ENCODE data around the gene UBL4A. TPM values are rescaled to one million over a fixed set of nuclear protein-coding genes. Genes with fewer than 3 reads are reported as not detected.

The UBL4A gene
- total and polyA plus RNA-seq, 9 of the 15 experiments (the other 6 are each of a cell fraction or from before 2014, with no cell fraction given): 15.2 to 140 (median 100) TPM

DNA sequence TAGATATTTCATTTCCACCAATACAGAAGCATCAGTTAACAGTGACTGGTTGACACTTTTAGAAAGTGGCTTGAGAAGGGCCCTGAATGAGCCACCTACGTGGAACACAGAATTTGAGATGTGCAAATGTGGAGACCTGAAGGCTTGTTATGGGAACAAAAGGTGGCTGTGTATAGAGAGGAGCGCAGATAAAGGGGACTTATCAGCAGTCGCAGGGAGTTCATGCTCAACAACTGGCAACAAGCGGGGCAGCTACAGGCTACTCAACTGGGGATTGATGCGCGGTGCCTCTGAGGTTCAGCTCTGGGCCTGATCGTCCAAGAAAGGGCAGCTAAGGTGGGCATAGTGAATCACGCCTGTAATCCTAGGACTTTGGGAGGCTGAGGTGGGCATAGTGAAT is 33.0 kb upstream of the UBL4A start (continued):
- TF ChIP-seq BMI1 (IDR thresholded peaks at IDR 0.05; ENCODE audit: low read length) (no peak), MAFK (IDR thresholded peaks at IDR 0.05; ENCODE audit: low read length) (no peak), FOXP1 (CRISPR knock-in tag; IDR thresholded peaks at IDR 0.05) (no peak), PHB (CRISPR knock-in tag; IDR thresholded peaks at IDR 0.05) (no peak), ARID1B (IDR thresholded peaks at IDR 0.05) (peak; percentile 38; the same call in 1 of the 2 replicates), TCF3 (CRISPR knock-in tag; IDR thresholded peaks at IDR 0.05) (peak; percentile 40; the same call in 1 of the 2 replicates), SMAD3 (CRISPR knock-in tag; conservative IDR thresholded peaks at IDR 0.05) (no peak), SOX6 (IDR thresholded peaks at IDR 0.05) (peak; percentile 60), FUS (optimal IDR thresholded peaks at IDR 0.05; ENCODE audit: low read depth, low read length) (no peak), DIDO1 (tag; IDR thresholded peaks at IDR 0.05; ENCODE audit: low read depth) (no peak), CBFA2T3 (IDR thresholded peaks at IDR 0.05) (peak; percentile 60), FOXK2 (conservative IDR thresholded peaks at IDR 0.05 in 1 of 2, IDR thresholded peaks at IDR 0.05 in 1 of 2; ENCODE audit: low read depth in 2 of 2) (peak; percentile 23 to 51; a peak in 1 of 4 replicates), ZNF699 (CRISPR knock-in tag; IDR thresholded peaks at IDR 0.05; ENCODE audit: insufficient replicate concordance) (no peak), ZNF121 (CRISPR knock-in tag; conservative IDR thresholded peaks at IDR 0.05) (no peak), KAT2B (IDR thresholded peaks at IDR 0.05; ENCODE audit: low read depth, low read length) (no peak), TAL1 (IDR thresholded peaks at IDR 0.05) (peak; percentile 46), NR2C1 (IDR thresholded peaks at IDR 0.05) (no peak), NR2C1 (tag; IDR thresholded peaks at IDR 0.05) (no peak)
- TF ChIP-seq, protein P1, sequence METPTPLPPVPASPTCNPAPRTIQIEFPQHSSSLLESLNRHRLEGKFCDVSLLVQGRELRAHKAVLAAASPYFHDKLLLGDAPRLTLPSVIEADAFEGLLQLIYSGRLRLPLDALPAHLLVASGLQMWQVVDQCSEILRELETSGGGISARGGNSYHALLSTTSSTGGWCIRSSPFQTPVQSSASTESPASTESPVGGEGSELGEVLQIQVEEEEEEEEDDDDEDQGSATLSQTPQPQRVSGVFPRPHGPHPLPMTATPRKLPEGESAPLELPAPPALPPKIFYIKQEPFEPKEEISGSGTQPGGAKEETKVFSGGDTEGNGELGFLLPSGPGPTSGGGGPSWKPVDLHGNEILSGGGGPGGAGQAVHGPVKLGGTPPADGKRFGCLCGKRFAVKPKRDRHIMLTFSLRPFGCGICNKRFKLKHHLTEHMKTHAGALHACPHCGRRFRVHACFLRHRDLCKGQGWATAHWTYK (CRISPR knock-in tag; IDR thresholded peaks at IDR 0.05): no peak
- TF ChIP-seq, protein P2, sequence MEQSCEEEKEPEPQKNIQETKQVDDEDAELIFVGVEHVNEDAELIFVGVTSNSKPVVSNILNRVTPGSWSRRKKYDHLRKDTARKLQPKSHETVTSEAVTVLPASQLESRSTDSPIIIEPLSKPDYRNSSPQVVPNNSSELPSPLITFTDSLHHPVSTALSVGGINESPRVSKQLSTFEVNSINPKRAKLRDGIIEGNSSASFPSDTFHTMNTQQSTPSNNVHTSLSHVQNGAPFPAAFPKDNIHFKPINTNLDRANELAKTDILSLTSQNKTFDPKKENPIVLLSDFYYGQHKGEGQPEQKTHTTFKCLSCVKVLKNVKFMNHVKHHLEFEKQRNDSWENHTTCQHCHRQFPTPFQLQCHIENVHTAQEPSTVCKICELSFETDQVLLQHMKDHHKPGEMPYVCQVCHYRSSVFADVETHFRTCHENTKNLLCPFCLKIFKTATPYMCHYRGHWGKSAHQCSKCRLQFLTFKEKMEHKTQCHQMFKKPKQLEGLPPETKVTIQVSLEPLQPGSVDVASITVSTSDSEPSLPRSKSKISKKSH (CRISPR knock-in tag; IDR thresholded peaks at IDR 0.05): no peak
